GM23338 (cell line): ENCODE data around the gene TSPAN5. TPM values are rescaled to one million over a fixed set of nuclear protein-coding genes. Genes with fewer than 3 reads are reported as not detected.

Experiments
- ATAC-seq: fragments of 200-7000 bp; cut with Tn5 transposase; 3 replicates; pipeline ENCODE4 v1.9.1; 2020
- DNase-seq: peaks from one replicate; pipeline ENCODE4 v3.0.0-alpha.2; 2015; ENCODE audit warnings: low spot score
- H2AFZ ChIP-seq: fragments of 200-600 bp; sonication (generic); 2 replicates; pipeline ENCODE4 v1.8.0; 2016; ENCODE audit warnings: antibody characterized with exemption, mild to moderate bottlenecking, moderate library complexity
- H3F3A ChIP-seq: fragments of 200-600 bp; sonication (generic); replicated peaks from 2 replicates; pipeline ENCODE4 v1.8.0; 2017; ENCODE audit warnings: antibody characterized with exemption, mixed run types, low read depth
- H3K27ac ChIP-seq: fragments of 200-600 bp; sonication (generic); 2 replicates; pipeline ENCODE4 v1.6.1; 2016; ENCODE audit warnings: low read depth
- H3K27me3 ChIP-seq: fragments of 200-600 bp; sonication (generic); 2 replicates; pipeline ENCODE4 v1.8.0; 2016; ENCODE audit warnings: mild to moderate bottlenecking, mixed run types, moderate library complexity; ENCODE audit not compliant: insufficient read depth
- H3K36me3 ChIP-seq: fragments of 200-600 bp; sonication (generic); 2 replicates; pipeline ENCODE4 v1.8.0; 2016; ENCODE audit warnings: mild to moderate bottlenecking; ENCODE audit not compliant: insufficient read depth
- H3K4me1 ChIP-seq: fragments of 200-600 bp; sonication (generic); 2 replicates; pipeline ENCODE4 v1.8.0; 2016; ENCODE audit warnings: mild to moderate bottlenecking, moderate library complexity; ENCODE audit not compliant: insufficient read depth
- H3K4me2 ChIP-seq: fragments of 200-600 bp; sonication (generic); 2 replicates; pipeline ENCODE4 v1.7.1; 2017; ENCODE audit warnings: mixed run types
- H3K4me3 ChIP-seq: fragments of 200-600 bp; sonication (generic); 2 replicates; pipeline ENCODE4 v1.6.1; 2016; ENCODE audit warnings: mixed run types
- H3K79me2 ChIP-seq: fragments of 200-600 bp; sonication (generic); replicated peaks from 2 replicates; pipeline ENCODE4 v1.8.0; 2017; ENCODE audit warnings: mild to moderate bottlenecking; ENCODE audit not compliant: insufficient read depth
- H3K9me2 ChIP-seq: fragments of 200-600 bp; sonication (generic); 2 replicates; pipeline ENCODE4 v1.8.0; 2017; ENCODE audit not compliant: insufficient read depth
- H4K20me1 ChIP-seq: fragments of 200-600 bp; sonication (generic); replicated peaks from 2 replicates; pipeline ENCODE4 v1.8.0; 2017; ENCODE audit warnings: mild to moderate bottlenecking; ENCODE audit not compliant: insufficient read depth
- H3K27ac Mint-ChIP-seq: 2 replicates; pipeline ENCODE4 v1.8.0; 2020; ENCODE audit warnings: inconsistent platforms, mild to moderate bottlenecking, moderate library complexity, mixed read lengths
- H3K27me3 Mint-ChIP-seq: 3 replicates; pipeline ENCODE4 v1.8.0; 2022; ENCODE audit warnings: low read depth, mild to moderate bottlenecking, moderate library complexity, mixed read lengths, inconsistent platforms; ENCODE audit not compliant: insufficient read depth, poor library complexity
- H3K36me3 Mint-ChIP-seq: 3 replicates; pipeline ENCODE4 v1.8.0; 2021; ENCODE audit warnings: low read depth, mild to moderate bottlenecking, inconsistent platforms, moderate library complexity, mixed read lengths
- H3K4me1 Mint-ChIP-seq: 3 replicates; pipeline ENCODE4 v1.8.0; 2020; ENCODE audit warnings: mild to moderate bottlenecking, inconsistent platforms, mixed read lengths
- H3K4me3 Mint-ChIP-seq: 3 replicates; pipeline ENCODE4 v1.8.0; 2021; ENCODE audit warnings: moderate library complexity, mild to moderate bottlenecking, inconsistent platforms, mixed read lengths
- H3K9me3 Mint-ChIP-seq: 3 replicates; pipeline ENCODE4 v1.8.0; 2020; ENCODE audit warnings: moderate library complexity, mild to moderate bottlenecking, inconsistent platforms, mixed read lengths
- CREB1 ChIP-seq: fragments of 250-450 bp; sonication (Bioruptor Pico); IDR thresholded peaks from 2 replicates; pipeline ENCODE4 v1.5.0; 2020; ENCODE audit warnings: low read depth, mild to moderate bottlenecking, moderate library complexity
- EZH2phosphoT487 ChIP-seq: fragments of 200-600 bp; sonication (generic); IDR thresholded peaks from one replicate; pipeline ENCODE4 v1.8.1; 2018; ENCODE audit warnings: antibody characterized with exemption; ENCODE audit not compliant: unreplicated experiment
- NANOG ChIP-seq: IDR thresholded peaks from 2 replicates; pipeline ENCODE4 v1.6.1; 2016; ENCODE audit warnings: antibody characterized with exemption, borderline replicate concordance
- STAT1 ChIP-seq: IDR thresholded peaks from one replicate; pipeline ENCODE4 v1.6.1; 2016; ENCODE audit warnings: antibody characterized with exemption; ENCODE audit not compliant: unreplicated experiment
- ZNF114 ChIP-seq: fragments of 250-450 bp; sonication (Bioruptor Pico); IDR thresholded peaks from 2 replicates; pipeline ENCODE4 v1.5.0; 2020; ENCODE audit warnings: mild to moderate bottlenecking, moderate library complexity
- ZNF331 ChIP-seq: fragments of 250-450 bp; sonication (Bioruptor Pico); IDR thresholded peaks from 2 replicates; pipeline ENCODE4 v1.5.0; 2020; ENCODE audit warnings: low read depth, mild to moderate bottlenecking, moderate library complexity
- polyA plus RNA-seq: library from polyadenylated mRNA; unstranded; fragments of >200 nt; fragmentation: Nextera tagmentation; extraction: Ambion mirVana; gene quantifications from 2 replicates; pipeline ENCODE4 v1.2.1, GENCODE V29; 2016
- total RNA-seq: library from RNA; depleted of rRNA; stranded (reverse); fragments of >200 nt; shearing (Covaris generic); gene quantifications from 2 replicates; pipeline ENCODE4 v1.2.3, GENCODE V29; 2014
- TF ChIP-seq, protein P1 (sequence below): fragments of 250-450 bp; sonication (Bioruptor Pico); IDR thresholded peaks from 2 replicates; pipeline ENCODE4 v1.5.0; 2020; ENCODE audit warnings: mild to moderate bottlenecking, moderate library complexity
- TF ChIP-seq, protein P2 (sequence below), 2 experiments: fragments of 200-600 bp in 1 of 2; sonication (generic) in 1 of 2; conservative IDR thresholded peaks; 2 replicates each; pipeline versions ENCODE4 v1.5.1 to v1.6.1; 2016 to 2017; ENCODE audit warnings: antibody characterized with exemption in 2 of 2, low read depth in 2 of 2, mild to moderate bottlenecking in 2 of 2, moderate library complexity in 1 of 2

Gene TSPAN5
- total and polyA plus RNA-seq, 2 experiments from 2014 or later, result 18.6 to 21.5 TPM

DNA sequence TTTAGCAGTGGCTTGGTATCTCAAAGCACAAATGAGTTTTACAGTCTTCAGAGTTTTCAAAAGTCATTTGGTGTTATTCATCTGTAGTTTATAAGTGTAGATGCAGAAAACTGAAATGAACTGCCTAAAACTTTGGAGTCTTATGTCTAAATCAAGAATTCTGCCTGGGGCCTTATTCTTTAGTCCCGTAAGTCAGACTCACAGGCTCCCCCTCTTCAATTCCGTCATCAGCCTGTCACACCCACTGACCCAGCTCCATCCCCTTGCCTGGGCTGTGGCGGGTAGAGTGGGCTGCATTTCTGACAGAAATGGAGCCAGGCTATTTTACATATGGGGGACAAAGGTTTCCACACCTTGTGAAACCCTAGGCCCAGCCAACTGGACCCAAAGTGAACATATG lies 44.3 kb downstream of the TSPAN5 start:
- ATAC-seq (no peak), DNase-seq (no peak)
- peaks cover 88% of the 10 kb centered on the region for H3K79me2 ChIP-seq
- Mint-ChIP-seq H3K36me3 (no peaks in the 10 kb centered on the region), H3K27me3 (peaks cover 9% of the 10 kb centered on the region), H3K4me1 (peaks cover 67% of the 10 kb centered on the region), H3K4me3 (no peak overlapping the region), H3K27ac (peak overlapping the region; percentile 36; the same call in 1 of the 2 replicates), H3K9me3 (no peaks in the 10 kb centered on the region)
- H3K27me3 ChIP-seq, result no peaks in the 10 kb centered on the region
- H3K4me1 ChIP-seq, result peaks cover 52% of the 10 kb centered on the region
- 0 out of 2 replicates have a peak, but pooled peaks cover 3% of the 10 kb centered on the region for H3F3A ChIP-seq
- H3K4me2 ChIP-seq, result no peak overlapping the region
- no peak overlapping the region for H3K4me3 ChIP-seq
- H3K36me3 ChIP-seq, result no peaks in the 10 kb centered on the region
- TF ChIP-seq STAT1, result no peak
- TF ChIP-seq, protein P1, sequence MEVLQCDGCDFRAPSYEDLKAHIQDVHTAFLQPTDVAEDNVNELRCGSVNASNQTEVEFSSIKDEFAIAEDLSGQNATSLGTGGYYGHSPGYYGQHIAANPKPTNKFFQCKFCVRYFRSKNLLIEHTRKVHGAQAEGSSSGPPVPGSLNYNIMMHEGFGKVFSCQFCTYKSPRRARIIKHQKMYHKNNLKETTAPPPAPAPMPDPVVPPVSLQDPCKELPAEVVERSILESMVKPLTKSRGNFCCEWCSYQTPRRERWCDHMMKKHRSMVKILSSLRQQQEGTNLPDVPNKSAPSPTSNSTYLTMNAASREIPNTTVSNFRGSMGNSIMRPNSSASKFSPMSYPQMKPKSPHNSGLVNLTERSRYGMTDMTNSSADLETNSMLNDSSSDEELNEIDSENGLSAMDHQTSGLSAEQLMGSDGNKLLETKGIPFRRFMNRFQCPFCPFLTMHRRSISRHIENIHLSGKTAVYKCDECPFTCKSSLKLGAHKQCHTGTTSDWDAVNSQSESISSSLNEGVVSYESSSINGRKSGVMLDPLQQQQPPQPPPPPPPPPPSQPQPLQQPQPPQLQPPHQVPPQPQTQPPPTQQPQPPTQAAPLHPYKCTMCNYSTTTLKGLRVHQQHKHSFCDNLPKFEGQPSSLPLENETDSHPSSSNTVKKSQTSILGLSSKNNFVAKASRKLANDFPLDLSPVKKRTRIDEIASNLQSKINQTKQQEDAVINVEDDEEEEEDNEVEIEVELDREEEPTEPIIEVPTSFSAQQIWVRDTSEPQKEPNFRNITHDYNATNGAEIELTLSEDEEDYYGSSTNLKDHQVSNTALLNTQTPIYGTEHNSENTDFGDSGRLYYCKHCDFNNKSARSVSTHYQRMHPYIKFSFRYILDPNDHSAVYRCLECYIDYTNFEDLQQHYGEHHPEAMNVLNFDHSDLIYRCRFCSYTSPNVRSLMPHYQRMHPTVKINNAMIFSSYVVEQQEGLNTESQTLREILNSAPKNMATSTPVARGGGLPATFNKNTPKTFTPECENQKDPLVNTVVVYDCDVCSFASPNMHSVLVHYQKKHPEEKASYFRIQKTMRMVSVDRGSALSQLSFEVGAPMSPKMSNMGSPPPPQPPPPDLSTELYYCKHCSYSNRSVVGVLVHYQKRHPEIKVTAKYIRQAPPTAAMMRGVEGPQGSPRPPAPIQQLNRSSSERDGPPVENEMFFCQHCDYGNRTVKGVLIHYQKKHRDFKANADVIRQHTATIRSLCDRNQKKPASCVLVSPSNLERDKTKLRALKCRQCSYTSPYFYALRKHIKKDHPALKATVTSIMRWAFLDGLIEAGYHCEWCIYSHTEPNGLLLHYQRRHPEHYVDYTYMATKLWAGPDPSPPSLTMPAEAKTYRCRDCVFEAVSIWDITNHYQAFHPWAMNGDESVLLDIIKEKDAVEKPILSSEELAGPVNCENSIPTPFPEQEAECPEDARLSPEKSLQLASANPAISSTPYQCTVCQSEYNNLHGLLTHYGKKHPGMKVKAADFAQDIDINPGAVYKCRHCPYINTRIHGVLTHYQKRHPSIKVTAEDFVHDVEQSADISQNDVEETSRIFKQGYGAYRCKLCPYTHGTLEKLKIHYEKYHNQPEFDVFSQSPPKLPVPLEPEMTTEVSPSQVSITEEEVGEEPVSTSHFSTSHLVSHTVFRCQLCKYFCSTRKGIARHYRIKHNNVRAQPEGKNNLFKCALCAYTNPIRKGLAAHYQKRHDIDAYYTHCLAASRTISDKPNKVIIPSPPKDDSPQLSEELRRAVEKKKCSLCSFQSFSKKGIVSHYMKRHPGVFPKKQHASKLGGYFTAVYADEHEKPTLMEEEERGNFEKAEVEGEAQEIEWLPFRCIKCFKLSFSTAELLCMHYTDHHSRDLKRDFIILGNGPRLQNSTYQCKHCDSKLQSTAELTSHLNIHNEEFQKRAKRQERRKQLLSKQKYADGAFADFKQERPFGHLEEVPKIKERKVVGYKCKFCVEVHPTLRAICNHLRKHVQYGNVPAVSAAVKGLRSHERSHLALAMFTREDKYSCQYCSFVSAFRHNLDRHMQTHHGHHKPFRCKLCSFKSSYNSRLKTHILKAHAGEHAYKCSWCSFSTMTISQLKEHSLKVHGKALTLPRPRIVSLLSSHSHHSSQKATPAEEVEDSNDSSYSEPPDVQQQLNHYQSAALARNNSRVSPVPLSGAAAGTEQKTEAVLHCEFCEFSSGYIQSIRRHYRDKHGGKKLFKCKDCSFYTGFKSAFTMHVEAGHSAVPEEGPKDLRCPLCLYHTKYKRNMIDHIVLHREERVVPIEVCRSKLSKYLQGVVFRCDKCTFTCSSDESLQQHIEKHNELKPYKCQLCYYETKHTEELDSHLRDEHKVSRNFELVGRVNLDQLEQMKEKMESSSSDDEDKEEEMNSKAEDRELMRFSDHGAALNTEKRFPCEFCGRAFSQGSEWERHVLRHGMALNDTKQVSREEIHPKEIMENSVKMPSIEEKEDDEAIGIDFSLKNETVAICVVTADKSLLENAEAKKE (CRISPR knock-in tag), result no peak
- TF ChIP-seq, protein P2, sequence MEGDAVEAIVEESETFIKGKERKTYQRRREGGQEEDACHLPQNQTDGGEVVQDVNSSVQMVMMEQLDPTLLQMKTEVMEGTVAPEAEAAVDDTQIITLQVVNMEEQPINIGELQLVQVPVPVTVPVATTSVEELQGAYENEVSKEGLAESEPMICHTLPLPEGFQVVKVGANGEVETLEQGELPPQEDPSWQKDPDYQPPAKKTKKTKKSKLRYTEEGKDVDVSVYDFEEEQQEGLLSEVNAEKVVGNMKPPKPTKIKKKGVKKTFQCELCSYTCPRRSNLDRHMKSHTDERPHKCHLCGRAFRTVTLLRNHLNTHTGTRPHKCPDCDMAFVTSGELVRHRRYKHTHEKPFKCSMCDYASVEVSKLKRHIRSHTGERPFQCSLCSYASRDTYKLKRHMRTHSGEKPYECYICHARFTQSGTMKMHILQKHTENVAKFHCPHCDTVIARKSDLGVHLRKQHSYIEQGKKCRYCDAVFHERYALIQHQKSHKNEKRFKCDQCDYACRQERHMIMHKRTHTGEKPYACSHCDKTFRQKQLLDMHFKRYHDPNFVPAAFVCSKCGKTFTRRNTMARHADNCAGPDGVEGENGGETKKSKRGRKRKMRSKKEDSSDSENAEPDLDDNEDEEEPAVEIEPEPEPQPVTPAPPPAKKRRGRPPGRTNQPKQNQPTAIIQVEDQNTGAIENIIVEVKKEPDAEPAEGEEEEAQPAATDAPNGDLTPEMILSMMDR (conservative IDR thresholded peaks at IDR 0.05; ENCODE audit: low read depth in 2 of 2), result no peak
- TF ChIP-seq ZNF331 (CRISPR knock-in tag), result no peak
- TF ChIP-seq CREB1 (CRISPR knock-in tag), result no peak
- no peak for TF ChIP-seq ZNF114 (CRISPR knock-in tag)
- TF ChIP-seq EZH2phosphoT487, result no peak
- no peak for TF ChIP-seq NANOG
- peak overlapping the region; percentile 76 for H3K27ac ChIP-seq
- H2AFZ ChIP-seq, result no peak overlapping the region
- H4K20me1 ChIP-seq, result no peaks in the 10 kb centered on the region; the same call in 1 of the 2 replicates
- no peaks in the 10 kb centered on the region; the same call in 1 of the 2 replicates for H3K9me2 ChIP-seq
